Tibial artery (tissue), 4 donors: ENCODE measurements around the gene SECTM1.
"Not testable (repeated sequence)": the region's sequence is repeated elsewhere in the genome, so short reads cannot be mapped to it uniquely, and the experiment has no call there.

Source experiments
- DNase-seq, 2 donors: peaks; one replicate each; pipeline ENCODE4 v3.0.0-alpha.2; 2019
- H3K27ac ChIP-seq, 2 donors: fragments of 200-600 bp; sonication (generic) in 1 of 2; 1 replicate in 1 of 2; 2 replicates in 1 of 2; pipeline ENCODE4 v1.5.1; 2018 to 2019; ENCODE audit warnings: mild to moderate bottlenecking in 1 of 2
- H3K27me3 ChIP-seq, 2 donors: fragments of 200-600 bp; sonication (generic) in 1 of 2; one replicate each; pipeline versions ENCODE4 v1.5.1 to v1.6.0; 2016 to 2019
- H3K36me3 ChIP-seq, 3 donors: fragments of 200-600 bp; sonication (generic) in 2 of 3; one replicate each; pipeline ENCODE4 v1.5.1; 2016 to 2019; ENCODE audit warnings: mild to moderate bottlenecking in 2 of 3
- H3K4me1 ChIP-seq, 4 donors: fragments of 200-600 bp; sonication (generic) in 2 of 4; 1 replicate in 3 of 4; 2 replicates in 1 of 4; pipeline ENCODE4 v1.5.1; 2016 to 2019
- H3K4me3 ChIP-seq, 2 donors: fragments of 200-600 bp; sonication (generic) in 1 of 2; 1 replicate in 1 of 2; 2 replicates in 1 of 2; pipeline ENCODE4 v1.5.1; 2018 to 2019; ENCODE audit warnings: mild to moderate bottlenecking in 2 of 2
- H3K9me3 ChIP-seq, 3 donors: fragments of 200-600 bp; sonication (generic) in 1 of 3; one replicate each; pipeline ENCODE4 v1.5.1; 2016 to 2019
- CTCF ChIP-seq, 2 experiments: fragments of 200-600 bp in 1 of 2; fragments of 450-650 bp in 1 of 2; IDR thresholded peaks; one replicate each; pipeline ENCODE4 v1.5.1; 2017 to 2019; ENCODE audit warnings: antibody characterized with exemption in 2 of 2, mild to moderate bottlenecking in 1 of 2, moderate library complexity in 1 of 2
- intact Hi-C: fragments of 100-400 bp; cut with DNase I; formaldehyde crosslinking; loops from one replicate; pipeline ENCODE4 v1.15.0; 2023; ENCODE audit warnings: low total_unique reads

Gene SECTM1

GRCh38 chr17:82333279-82334171 is at the start of gene SECTM1:
SECTM1 (minus strand) TSS chr17:82333766; CDS start chr17:82327240, 6,526 bp downstream.
- Histone ChIP-seq H3K36me3 (no peaks in the 10 kb centered on the region), H3K9me3 (no peaks in the 10 kb centered on the region), H3K27me3 (peaks cover 0 to 63% of the 10 kb centered on the region in 2 donors), H3K4me1 (peaks cover 0 to 44% (median 37%) of the 10 kb centered on the region in 4 donors), H3K4me3 (peak within 1 kb of the TSS; percentile 51 to 61), H3K27ac (peak within 1 kb of the TSS; percentile 29 to 50)
- intact Hi-C loops, result no loop called here
- no peak for TF ChIP-seq CTCF (IDR thresholded peaks at IDR 0.05)
- DNase-seq, result peak; percentile 53 to 80

- no peak for DNase-seq
- Histone ChIP-seq H3K4me1 (peaks cover 0 to 40% (median 30%) of the 10 kb centered on the region in 4 donors), H3K27me3 (peaks cover 0 to 48% of the 10 kb centered on the region in 2 donors), H3K4me3 (no peak overlapping the region), H3K9me3 (no peaks in the 10 kb centered on the region), H3K36me3 (no peaks in the 10 kb centered on the region), H3K27ac (no peak overlapping the region)
- no peak for TF ChIP-seq CTCF (IDR thresholded peaks at IDR 0.05)
- intact Hi-C loops, result no loop called here
These were observed 49.3 kb upstream of the SECTM1 start for GRCh38 chr17:82382933-82383255.

GRCh38 chr17:82382220-82382932 is 48.8 kb upstream of the SECTM1 start:
- H3K4me3 ChIP-seq, H3K36me3 ChIP-seq, DNase-seq, H3K27ac ChIP-seq, intact Hi-C loops, H3K9me3 ChIP-seq: not testable (repeated sequence)
- H3K4me1 ChIP-seq, result peaks cover 0 to 39% (median 30%) of the 10 kb centered on the region in 4 donors
- peaks cover 0 to 49% of the 10 kb centered on the region in 2 donors for H3K27me3 ChIP-seq

GRCh38 chr17:82381703-82382009 is 48.1 kb upstream of the SECTM1 start:
- H3K27ac ChIP-seq, H3K4me3 ChIP-seq, H3K9me3 ChIP-seq, DNase-seq, H3K36me3 ChIP-seq, intact Hi-C loops: not testable (repeated sequence)
- Histone ChIP-seq H3K4me1 (peaks cover 0 to 33% (median 27%) of the 10 kb centered on the region in 4 donors), H3K27me3 (peaks cover 0 to 42% of the 10 kb centered on the region in 2 donors)

GRCh38 chr17:82380860-82381702 is 47.5 kb upstream of the SECTM1 start:
- no peak for TF ChIP-seq CTCF (IDR thresholded peaks at IDR 0.05)
- Histone ChIP-seq H3K4me1 (peaks cover 0 to 27% (median 22%) of the 10 kb centered on the region in 4 donors), H3K9me3 (no peaks in the 10 kb centered on the region), H3K4me3 (no peak overlapping the region), H3K36me3 (no peaks in the 10 kb centered on the region), H3K27ac (no peak overlapping the region), H3K27me3 (peaks cover 0 to 43% of the 10 kb centered on the region in 2 donors)
- intact Hi-C loops, result no loop called here
- DNase-seq, result no peak

GRCh38 chr17:82378741-82379021 is 45.1 kb upstream of the SECTM1 start:
- Histone ChIP-seq H3K36me3 (no peaks in the 10 kb centered on the region), H3K4me1 (peaks cover 0 to 9% (median 3%) of the 10 kb centered on the region in 4 donors), H3K27ac (no peak overlapping the region), H3K4me3 (no peak overlapping the region), H3K27me3 (peaks cover 0 to 63% of the 10 kb centered on the region in 2 donors), H3K9me3 (no peaks in the 10 kb centered on the region)
- DNase-seq, result no peak
- intact Hi-C loops, result no loop called here
- no peak for TF ChIP-seq CTCF (IDR thresholded peaks at IDR 0.05)
